ENCODE data around the gene MTARC2.

DNA sequence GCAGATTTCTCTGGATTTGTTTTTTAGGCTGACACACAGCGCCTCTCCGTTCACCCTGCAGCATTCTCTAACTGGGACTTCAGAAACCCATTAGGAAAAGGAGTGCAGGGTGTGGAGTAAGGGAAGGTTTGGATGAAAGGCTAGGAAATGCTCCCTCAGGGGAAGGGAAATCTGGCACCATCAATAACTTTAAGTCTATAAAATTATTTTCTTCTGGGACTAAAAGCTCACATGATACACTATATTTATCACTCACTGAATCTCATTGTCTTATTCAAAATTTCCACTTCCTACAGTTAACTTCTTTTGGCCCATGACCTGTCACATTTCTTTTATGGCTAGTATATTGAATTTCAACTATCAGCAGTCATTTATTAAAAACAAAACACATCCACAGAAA lies 85.3 kb downstream of the MTARC2 start:
- TF ChIP-seq RAD21 (conservative IDR thresholded peaks at IDR 0.05 in 1 of 2, IDR thresholded peaks at IDR 0.05 in 1 of 2) (no peak), EP300 (IDR thresholded peaks at IDR 0.05) (no peak), NR3C1 (IDR thresholded peaks at IDR 0.05) (no peak), POLR2A (IDR thresholded peaks at IDR 0.05; ENCODE audit: low read length) (no peak)
- TF ChIP-seq, protein P1, sequence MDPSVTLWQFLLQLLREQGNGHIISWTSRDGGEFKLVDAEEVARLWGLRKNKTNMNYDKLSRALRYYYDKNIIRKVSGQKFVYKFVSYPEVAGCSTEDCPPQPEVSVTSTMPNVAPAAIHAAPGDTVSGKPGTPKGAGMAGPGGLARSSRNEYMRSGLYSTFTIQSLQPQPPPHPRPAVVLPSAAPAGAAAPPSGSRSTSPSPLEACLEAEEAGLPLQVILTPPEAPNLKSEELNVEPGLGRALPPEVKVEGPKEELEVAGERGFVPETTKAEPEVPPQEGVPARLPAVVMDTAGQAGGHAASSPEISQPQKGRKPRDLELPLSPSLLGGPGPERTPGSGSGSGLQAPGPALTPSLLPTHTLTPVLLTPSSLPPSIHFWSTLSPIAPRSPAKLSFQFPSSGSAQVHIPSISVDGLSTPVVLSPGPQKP (IDR thresholded peaks at IDR 0.05; ENCODE audit: low read depth, low read length) = no peak
- TF ChIP-seq, protein P2, sequence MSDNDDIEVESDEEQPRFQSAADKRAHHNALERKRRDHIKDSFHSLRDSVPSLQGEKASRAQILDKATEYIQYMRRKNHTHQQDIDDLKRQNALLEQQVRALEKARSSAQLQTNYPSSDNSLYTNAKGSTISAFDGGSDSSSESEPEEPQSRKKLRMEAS (IDR thresholded peaks at IDR 0.05) = no peak
- TF ChIP-seq, protein P3, sequence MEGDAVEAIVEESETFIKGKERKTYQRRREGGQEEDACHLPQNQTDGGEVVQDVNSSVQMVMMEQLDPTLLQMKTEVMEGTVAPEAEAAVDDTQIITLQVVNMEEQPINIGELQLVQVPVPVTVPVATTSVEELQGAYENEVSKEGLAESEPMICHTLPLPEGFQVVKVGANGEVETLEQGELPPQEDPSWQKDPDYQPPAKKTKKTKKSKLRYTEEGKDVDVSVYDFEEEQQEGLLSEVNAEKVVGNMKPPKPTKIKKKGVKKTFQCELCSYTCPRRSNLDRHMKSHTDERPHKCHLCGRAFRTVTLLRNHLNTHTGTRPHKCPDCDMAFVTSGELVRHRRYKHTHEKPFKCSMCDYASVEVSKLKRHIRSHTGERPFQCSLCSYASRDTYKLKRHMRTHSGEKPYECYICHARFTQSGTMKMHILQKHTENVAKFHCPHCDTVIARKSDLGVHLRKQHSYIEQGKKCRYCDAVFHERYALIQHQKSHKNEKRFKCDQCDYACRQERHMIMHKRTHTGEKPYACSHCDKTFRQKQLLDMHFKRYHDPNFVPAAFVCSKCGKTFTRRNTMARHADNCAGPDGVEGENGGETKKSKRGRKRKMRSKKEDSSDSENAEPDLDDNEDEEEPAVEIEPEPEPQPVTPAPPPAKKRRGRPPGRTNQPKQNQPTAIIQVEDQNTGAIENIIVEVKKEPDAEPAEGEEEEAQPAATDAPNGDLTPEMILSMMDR (IDR thresholded peaks at IDR 0.05) = no peak
- TF ChIP-seq, protein P4, sequence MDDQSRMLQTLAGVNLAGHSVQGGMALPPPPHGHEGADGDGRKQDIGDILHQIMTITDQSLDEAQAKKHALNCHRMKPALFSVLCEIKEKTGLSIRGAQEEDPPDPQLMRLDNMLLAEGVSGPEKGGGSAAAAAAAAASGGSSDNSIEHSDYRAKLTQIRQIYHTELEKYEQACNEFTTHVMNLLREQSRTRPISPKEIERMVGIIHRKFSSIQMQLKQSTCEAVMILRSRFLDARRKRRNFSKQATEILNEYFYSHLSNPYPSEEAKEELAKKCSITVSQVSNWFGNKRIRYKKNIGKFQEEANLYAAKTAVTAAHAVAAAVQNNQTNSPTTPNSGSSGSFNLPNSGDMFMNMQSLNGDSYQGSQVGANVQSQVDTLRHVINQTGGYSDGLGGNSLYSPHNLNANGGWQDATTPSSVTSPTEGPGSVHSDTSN (IDR thresholded peaks at IDR 0.05) = no peak
- TF ChIP-seq, protein P5, sequence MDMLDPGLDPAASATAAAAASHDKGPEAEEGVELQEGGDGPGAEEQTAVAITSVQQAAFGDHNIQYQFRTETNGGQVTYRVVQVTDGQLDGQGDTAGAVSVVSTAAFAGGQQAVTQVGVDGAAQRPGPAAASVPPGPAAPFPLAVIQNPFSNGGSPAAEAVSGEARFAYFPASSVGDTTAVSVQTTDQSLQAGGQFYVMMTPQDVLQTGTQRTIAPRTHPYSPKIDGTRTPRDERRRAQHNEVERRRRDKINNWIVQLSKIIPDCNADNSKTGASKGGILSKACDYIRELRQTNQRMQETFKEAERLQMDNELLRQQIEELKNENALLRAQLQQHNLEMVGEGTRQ (IDR thresholded peaks at IDR 0.05) = no peak
